ENCODE measurements around the gene SH3RF2.

DNA sequence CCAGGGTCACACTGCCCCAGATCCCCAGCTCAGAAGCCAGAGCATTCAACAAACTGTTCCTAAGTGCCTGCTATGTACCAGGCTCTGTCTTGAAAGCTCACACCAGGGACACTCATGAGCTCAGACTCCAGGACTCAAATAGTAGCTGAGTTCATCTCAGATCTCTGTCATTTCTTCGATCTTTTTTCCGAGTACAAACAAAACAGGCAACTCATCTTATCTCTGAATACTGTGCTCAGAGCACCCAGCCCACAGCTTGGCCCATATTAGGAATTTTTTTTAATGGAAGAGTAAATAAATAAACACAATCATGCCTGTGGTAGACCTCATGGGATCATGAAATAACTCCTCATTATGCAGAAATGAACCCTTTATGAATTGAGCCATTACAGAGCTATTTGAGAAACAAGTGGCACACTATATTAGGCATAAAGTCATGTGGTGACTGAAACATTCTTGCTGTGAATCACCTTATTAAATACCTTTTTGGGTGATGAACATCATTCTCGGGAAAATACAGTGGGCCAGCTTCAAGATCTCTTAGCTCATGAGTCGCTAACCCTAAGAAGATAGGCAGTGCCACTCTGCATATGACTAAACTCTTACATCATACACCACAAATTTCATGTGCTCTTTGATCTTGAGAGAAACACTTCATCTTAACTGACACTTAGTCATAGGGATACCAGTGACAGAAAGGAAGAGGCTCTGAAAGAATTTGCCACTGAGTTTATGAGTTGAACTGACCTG is 9.9 kb downstream of the SH3RF2 start:
- no peak for TF ChIP-seq POLR2A (IDR thresholded peaks at IDR 0.05)
- TF ChIP-seq, protein P1, sequence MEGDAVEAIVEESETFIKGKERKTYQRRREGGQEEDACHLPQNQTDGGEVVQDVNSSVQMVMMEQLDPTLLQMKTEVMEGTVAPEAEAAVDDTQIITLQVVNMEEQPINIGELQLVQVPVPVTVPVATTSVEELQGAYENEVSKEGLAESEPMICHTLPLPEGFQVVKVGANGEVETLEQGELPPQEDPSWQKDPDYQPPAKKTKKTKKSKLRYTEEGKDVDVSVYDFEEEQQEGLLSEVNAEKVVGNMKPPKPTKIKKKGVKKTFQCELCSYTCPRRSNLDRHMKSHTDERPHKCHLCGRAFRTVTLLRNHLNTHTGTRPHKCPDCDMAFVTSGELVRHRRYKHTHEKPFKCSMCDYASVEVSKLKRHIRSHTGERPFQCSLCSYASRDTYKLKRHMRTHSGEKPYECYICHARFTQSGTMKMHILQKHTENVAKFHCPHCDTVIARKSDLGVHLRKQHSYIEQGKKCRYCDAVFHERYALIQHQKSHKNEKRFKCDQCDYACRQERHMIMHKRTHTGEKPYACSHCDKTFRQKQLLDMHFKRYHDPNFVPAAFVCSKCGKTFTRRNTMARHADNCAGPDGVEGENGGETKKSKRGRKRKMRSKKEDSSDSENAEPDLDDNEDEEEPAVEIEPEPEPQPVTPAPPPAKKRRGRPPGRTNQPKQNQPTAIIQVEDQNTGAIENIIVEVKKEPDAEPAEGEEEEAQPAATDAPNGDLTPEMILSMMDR (IDR thresholded peaks at IDR 0.05): no peak
